ENCODE measurements around the gene AGAP1. TPM values are rescaled to one million over a fixed set of nuclear protein-coding genes. Genes with fewer than 3 reads are reported as not detected.
A peak's percentile ranks its signal among the peaks of the same experiment; 100 is the strongest.

Gene AGAP1
- total RNA-seq, 4 donors from 2014 or later, result 7.2 to 19.6 (median 15.2) TPM

DNA sequence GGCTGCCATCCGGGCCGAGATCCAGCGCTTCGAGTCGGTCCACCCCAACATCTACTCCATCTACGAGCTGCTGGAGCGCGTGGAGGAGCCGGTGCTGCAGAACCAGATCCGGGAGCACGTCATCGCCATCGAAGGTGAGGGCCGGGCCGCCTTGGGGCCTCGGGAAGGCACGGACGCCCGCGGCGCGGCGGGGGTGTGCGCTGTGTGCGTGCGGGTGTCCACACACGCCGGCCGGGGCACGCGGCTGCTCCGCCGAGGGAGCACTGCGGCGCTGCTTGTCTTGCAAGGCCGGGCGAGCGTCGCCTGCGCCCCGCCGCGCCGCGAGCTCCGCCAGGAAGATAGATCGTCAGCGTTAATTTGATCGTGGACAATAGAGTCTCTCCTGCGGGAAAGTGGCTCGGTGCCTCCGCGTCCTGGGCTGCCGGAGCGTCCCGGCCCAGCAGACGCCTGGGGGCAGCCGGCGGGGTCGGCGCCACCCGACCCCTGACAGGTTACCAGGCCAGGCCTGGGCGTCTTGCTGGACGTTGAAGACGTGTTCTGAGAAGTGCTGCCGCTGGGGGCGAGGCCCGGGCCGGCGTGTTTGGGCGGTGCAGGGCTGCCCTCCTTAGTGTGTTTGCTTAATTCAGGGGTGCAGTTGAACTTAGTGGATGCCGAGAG, 1.0 kb downstream of the AGAP1 start:
- intact Hi-C loops (cut with DNase I), result no loop called here
- 17% methylated on average over 10 of the region's 72 CpGs; no CpG with 5 or more reads in 1 of the 2 donors for WGBS, 2 donors
- no peak for DNase-seq

DNA sequence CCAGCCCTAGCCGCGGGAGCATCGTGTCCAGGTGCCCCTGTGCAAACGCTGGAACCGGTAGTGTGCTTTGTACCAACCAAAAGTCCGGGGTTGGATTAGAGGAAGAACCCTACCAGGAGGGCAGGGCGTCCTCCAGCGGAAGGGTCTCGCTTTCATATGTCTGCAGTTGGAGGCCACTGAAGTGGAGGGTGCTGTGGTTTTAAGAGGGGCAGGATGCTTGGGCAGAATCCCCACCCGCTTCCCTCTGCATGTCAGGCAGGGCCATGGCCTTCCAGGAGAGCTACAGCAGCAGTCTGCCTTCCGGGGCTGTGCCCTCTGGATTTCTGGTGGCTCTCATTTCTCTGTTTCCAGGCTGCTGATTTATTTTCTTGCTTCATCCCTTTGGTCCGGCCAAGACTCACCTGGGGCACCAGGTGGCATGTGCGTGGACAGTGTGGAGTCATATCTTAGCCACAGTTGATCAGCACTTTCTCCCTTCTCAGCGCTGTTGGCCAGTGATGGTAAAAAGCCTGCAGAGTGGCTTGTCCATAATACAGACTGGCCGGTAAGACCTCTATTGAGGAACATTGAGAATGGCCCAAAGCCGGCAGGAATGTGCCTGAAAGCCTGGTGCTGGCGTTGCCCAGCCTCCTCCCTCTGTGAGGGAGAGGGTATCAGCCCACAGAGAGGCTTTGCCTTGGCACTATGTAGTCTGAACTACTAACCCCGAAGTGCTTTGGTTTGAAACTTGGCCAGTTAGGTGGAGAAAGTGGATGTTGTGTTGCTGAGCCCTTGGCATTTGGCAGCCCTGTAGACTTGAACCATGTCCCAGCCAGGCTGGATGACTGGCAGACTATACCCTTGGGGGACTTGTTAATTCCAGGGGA, 1.8 kb downstream of the AGAP1 start:
- Histone ChIP-seq H3K27me3 (peaks cover 0 to 5% (median 0%) of the 10 kb centered on the region in 4 donors), H3K27ac (peak overlapping the region in 1 of 4 donors; percentile 90), H3K4me3 (peak overlapping the region; percentile 57 to 84 (median 67)), H3K4me1 (peaks cover 8 to 36% (median 16%) of the 10 kb centered on the region in 3 donors), H3K9me3 (no peaks in the 10 kb centered on the region), H3K36me3 (no peaks in the 10 kb centered on the region)
- intact Hi-C loops (cut with DNase I), result no loop called here
- 37% methylated on average over 6 to 9 of the region's 18 CpGs for WGBS, 2 donors
- DNase-seq, result no peak
- TF ChIP-seq POLR2A (IDR thresholded peaks at IDR 0.05) (no peak), CTCF (IDR thresholded peaks at IDR 0.05) (no peak)

More for the DNA sequence above, 1.0 kb downstream of the AGAP1 start:
- Histone ChIP-seq H3K4me3 (peak overlapping the region; percentile 57 to 84 (median 67)), H3K36me3 (no peaks in the 10 kb centered on the region), H3K9me3 (no peaks in the 10 kb centered on the region), H3K4me1 (peaks cover 8 to 36% (median 16%) of the 10 kb centered on the region in 3 donors), H3K27ac (peak overlapping the region; percentile 16 to 93 (median 88)), H3K27me3 (peaks cover 0 to 5% (median 0%) of the 10 kb centered on the region in 4 donors)
- no peak for TF ChIP-seq POLR2A (IDR thresholded peaks at IDR 0.05)
- TF ChIP-seq CTCF (IDR thresholded peaks at IDR 0.05), result no peak

GRCh38 chr2:235496239-235496621, 2.4 kb downstream of the AGAP1 start:
- H3K4me3 ChIP-seq, result peak overlapping the region in 1 of 4 donors; percentile 84
- intact Hi-C loops (cut with DNase I), result no loop called here
- H3K27ac ChIP-seq, result no peak overlapping the region
- peaks cover 0 to 5% (median 0%) of the 10 kb centered on the region in 4 donors for H3K27me3 ChIP-seq
- no peaks in the 10 kb centered on the region for H3K36me3 ChIP-seq
- peaks cover 8 to 42% (median 21%) of the 10 kb centered on the region in 3 donors for H3K4me1 ChIP-seq
- TF ChIP-seq POLR2A (IDR thresholded peaks at IDR 0.05) (no peak), CTCF (IDR thresholded peaks at IDR 0.05) (no peak)
- DNase-seq, result no peak
- WGBS, 2 donors, result 41 to 68% methylated on average over 3 to 5 of the region's 8 CpGs
- no peaks in the 10 kb centered on the region for H3K9me3 ChIP-seq

DNA sequence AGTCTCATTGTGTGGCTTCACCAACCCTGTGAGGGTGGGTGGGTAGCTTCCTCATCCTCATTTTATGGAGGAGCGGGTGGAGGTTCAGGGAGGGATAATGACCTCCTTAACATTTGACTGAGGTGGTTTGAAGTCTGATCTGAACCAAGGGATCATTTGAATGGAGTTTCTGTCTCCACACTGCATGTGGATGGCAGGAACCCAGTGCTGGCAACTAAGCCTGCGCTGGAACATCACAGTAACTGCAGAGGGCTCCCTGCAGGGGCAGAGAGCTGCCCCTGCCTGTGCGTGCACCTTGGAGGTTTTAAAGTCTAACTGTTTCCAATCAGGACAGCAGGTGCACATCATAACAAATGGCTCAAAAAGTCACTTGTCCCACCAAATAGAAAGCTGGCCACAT, 3.3 kb downstream of the AGAP1 start:
- no peak for TF ChIP-seq POLR2A (IDR thresholded peaks at IDR 0.05)
- no peak for TF ChIP-seq CTCF (IDR thresholded peaks at IDR 0.05)
- peaks cover 0 to 5% (median 0%) of the 10 kb centered on the region in 4 donors for H3K27me3 ChIP-seq
- H3K4me3 ChIP-seq, result no peak overlapping the region
- peaks cover 8 to 51% (median 25%) of the 10 kb centered on the region in 3 donors for H3K4me1 ChIP-seq
- 73 to 85% methylated on average over 2 to 3 of the region's 3 CpGs for WGBS, 2 donors
- DNase-seq, result no peak
- intact Hi-C loops (cut with DNase I), result no loop called here
- H3K36me3 ChIP-seq, result no peaks in the 10 kb centered on the region
- no peaks in the 10 kb centered on the region for H3K9me3 ChIP-seq
- H3K27ac ChIP-seq, result no peak overlapping the region

DNA sequence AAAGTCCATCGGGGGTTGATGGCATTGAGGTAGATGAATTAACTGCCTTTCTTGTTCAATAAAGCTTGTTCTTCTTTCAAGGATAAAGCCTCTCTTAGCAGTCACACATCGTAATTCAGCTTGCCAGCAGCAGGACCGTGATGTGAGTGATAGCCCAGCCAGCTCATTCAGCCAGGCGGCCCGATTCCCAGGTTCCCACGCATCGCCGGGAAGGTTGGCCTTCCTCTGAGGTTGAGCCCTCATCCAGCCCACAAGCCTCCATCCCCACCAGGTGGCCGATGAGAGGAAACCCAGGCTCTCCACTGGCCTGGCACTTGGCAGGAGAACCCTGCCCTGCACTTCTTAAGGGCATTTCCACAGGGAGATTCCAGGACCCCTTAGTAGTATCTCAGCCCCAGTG, 4.7 kb downstream of the AGAP1 start:
- peaks cover 8 to 43% (median 23%) of the 10 kb centered on the region in 3 donors for H3K4me1 ChIP-seq
- WGBS, 2 donors, result 69 to 80% methylated on average over 2 to 4 of the region's 9 CpGs
- H3K9me3 ChIP-seq, result no peaks in the 10 kb centered on the region
- TF ChIP-seq CTCF (IDR thresholded peaks at IDR 0.05) (no peak), POLR2A (IDR thresholded peaks at IDR 0.05) (no peak)
- peaks cover 0 to 5% (median 0%) of the 10 kb centered on the region in 4 donors for H3K27me3 ChIP-seq
- intact Hi-C loops (cut with DNase I), result no loop called here
- no peaks in the 10 kb centered on the region for H3K36me3 ChIP-seq
- H3K27ac ChIP-seq, result no peak overlapping the region
- no peak for DNase-seq
- no peak overlapping the region for H3K4me3 ChIP-seq
